Measurements from ENCODE around the gene RNF224. TPM values are rescaled to one million over a fixed set of nuclear protein-coding genes. Genes with fewer than 3 reads are reported as not detected.

Gene RNF224
- total RNA-seq, 1 donor from 2014 or later = 0.39 TPM

GRCh38 chr9:137185921-137186320 is 41.4 kb upstream of the RNF224 start:
- Mint-ChIP-seq H3K4me1 (ENCODE audit: low read depth, unreplicated experiment) (peaks cover 4% of the 10 kb centered on the region), H3K36me3 (ENCODE audit: unreplicated experiment) (no peaks in the 10 kb centered on the region), H3K9me3 (ENCODE audit: unreplicated experiment) (peaks cover 13% of the 10 kb centered on the region), H3K4me3 (ENCODE audit: unreplicated experiment) (no peak overlapping the region), H3K27me3 (ENCODE audit: unreplicated experiment) (peaks cover 4% of the 10 kb centered on the region), H3K27ac (ENCODE audit: unreplicated experiment) (no peak overlapping the region)
- TF ChIP-seq CTCF (IDR thresholded peaks at IDR 0.05; ENCODE audit: partially characterized antibody, unreplicated experiment) = no peak
- no peak for DNase-seq

DNA sequence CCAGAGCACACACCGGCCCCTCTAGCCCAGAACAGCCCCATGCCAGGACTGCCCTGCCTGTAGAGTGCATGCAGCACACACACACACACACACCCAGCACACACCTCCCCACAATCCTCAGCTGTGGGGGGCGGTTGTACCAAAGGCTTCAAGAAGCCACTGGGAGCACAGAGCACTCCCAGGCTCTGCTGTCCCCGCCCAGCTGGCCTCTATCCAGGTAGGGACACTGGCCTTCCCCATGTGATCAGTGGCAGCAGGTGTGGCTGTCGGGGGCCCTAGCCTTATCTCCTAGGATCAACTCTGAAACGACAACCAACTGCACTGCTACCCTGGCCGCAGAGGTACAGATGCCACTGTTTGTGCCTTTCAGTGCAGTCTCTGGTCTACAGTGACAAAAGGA is 40.9 kb upstream of the RNF224 start:
- peaks cover 4% of the 10 kb centered on the region for H3K27me3 Mint-ChIP-seq (ENCODE audit: unreplicated experiment)
- no peak for TF ChIP-seq CTCF (IDR thresholded peaks at IDR 0.05; ENCODE audit: partially characterized antibody, unreplicated experiment)
- peak overlapping the region; percentile 92 for H3K4me3 Mint-ChIP-seq (ENCODE audit: unreplicated experiment)
- H3K27ac Mint-ChIP-seq (ENCODE audit: unreplicated experiment) = no peak overlapping the region
- no peaks in the 10 kb centered on the region for H3K36me3 Mint-ChIP-seq (ENCODE audit: unreplicated experiment)
- peaks cover 4% of the 10 kb centered on the region for H3K4me1 Mint-ChIP-seq (ENCODE audit: low read depth, unreplicated experiment)
- H3K9me3 Mint-ChIP-seq (ENCODE audit: unreplicated experiment) = peaks cover 13% of the 10 kb centered on the region
- DNase-seq = no peak

DNA sequence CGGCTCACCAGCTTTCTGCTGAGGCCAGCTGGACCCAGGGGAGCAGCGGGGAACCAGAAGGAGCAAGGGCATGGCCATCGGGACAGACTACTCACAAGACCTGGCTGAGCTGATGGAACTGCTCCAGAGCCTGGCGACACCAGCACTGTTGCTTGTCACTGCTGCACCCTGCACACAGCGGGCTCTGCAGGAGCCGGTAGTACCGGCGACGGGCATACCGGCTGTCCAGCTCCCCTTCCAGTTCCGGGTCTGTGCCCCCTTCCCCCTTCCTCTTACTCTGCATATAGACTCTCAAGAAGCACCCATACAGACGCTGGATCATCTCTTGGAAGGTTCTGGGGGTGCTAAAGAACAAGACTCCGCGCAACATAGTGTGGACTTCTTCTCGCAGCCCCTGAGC is 39.9 kb upstream of the RNF224 start:
- Mint-ChIP-seq H3K36me3 (ENCODE audit: unreplicated experiment) (no peaks in the 10 kb centered on the region), H3K4me1 (ENCODE audit: low read depth, unreplicated experiment) (peaks cover 4% of the 10 kb centered on the region), H3K9me3 (ENCODE audit: unreplicated experiment) (peaks cover 10% of the 10 kb centered on the region), H3K27me3 (ENCODE audit: unreplicated experiment) (peaks cover 2% of the 10 kb centered on the region), H3K27ac (ENCODE audit: unreplicated experiment) (peak overlapping the region; percentile 43), H3K4me3 (ENCODE audit: unreplicated experiment) (peak overlapping the region; percentile 92)
- TF ChIP-seq CTCF (IDR thresholded peaks at IDR 0.05; ENCODE audit: partially characterized antibody, unreplicated experiment) = no peak
- DNase-seq = no peak

- no peaks in the 10 kb centered on the region for H3K36me3 Mint-ChIP-seq (ENCODE audit: unreplicated experiment)
- H3K27ac Mint-ChIP-seq (ENCODE audit: unreplicated experiment) = peak overlapping the region; percentile 12
- H3K4me3 Mint-ChIP-seq (ENCODE audit: unreplicated experiment) = peak overlapping the region; percentile 92
- H3K27me3 Mint-ChIP-seq (ENCODE audit: unreplicated experiment) = peaks cover 2% of the 10 kb centered on the region
- TF ChIP-seq CTCF (IDR thresholded peaks at IDR 0.05; ENCODE audit: partially characterized antibody, unreplicated experiment) = no peak
- no peak for DNase-seq
- H3K9me3 Mint-ChIP-seq (ENCODE audit: unreplicated experiment) = peaks cover 10% of the 10 kb centered on the region
- H3K4me1 Mint-ChIP-seq (ENCODE audit: low read depth, unreplicated experiment) = peaks cover 4% of the 10 kb centered on the region
These were observed 39.2 kb upstream of the RNF224 start for GRCh38 chr9:137188086-137188489.

DNA sequence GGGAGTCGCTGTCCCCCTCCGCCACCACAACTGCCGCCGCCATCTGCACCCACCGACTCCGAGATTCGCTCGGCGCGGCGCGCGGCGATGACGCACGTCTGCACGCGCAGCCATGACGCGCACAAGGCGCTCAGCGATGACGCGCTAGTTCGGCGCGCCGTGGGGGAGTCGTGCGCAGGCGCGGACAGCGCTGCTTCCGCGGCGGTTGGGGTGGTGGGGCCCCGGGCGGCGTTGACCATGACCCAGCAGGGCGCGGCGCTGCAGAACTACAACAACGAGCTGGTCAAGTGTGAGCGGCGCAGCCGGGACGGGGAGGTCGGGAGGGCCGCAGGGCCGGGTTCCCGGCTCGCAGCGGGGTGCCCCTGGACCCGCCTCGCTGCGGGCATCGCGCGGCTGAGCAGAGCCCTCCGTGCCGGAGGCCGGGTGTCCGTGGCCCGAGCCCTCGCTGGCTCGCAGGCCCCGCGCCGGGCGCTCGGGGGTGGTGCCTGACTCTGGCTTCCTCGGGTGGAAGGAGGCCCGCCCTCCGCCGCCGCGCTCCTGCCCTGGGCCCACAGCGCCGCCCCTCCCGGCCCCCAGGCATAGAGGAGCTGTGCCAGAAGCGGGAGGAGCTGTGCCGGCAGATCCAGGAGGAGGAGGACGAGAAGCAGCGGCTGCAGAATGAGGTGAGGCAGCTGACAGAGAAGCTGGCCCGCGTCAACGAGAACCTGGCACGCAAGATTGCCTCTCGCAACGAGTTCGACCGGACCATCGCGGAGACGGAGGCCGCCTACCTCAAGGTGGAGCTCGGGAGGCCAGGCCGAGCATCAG is 38.6 kb upstream of the RNF224 start, which contains the start of the genes ANAPC2 and SSNA1:
Gene ANAPC2, minus strand, starts transcription at position 71 of the 807 bp plus-strand sequence. Its CDS starts 28 bp downstream, at position 43.
Gene SSNA1, plus strand, starts transcription at position 187 of the 807 bp plus-strand sequence. Its CDS starts 51 bp downstream, at position 238.
- H3K36me3 Mint-ChIP-seq (ENCODE audit: unreplicated experiment) = no peaks in the 10 kb centered on the region
- peak; percentile 96 for DNase-seq
- H3K27ac Mint-ChIP-seq (ENCODE audit: unreplicated experiment) = peak within 1 kb of the TSS; percentile 85
- H3K27me3 Mint-ChIP-seq (ENCODE audit: unreplicated experiment) = peaks cover 2% of the 10 kb centered on the region
- peaks cover 4% of the 10 kb centered on the region for H3K4me1 Mint-ChIP-seq (ENCODE audit: low read depth, unreplicated experiment)
- peaks cover 10% of the 10 kb centered on the region for H3K9me3 Mint-ChIP-seq (ENCODE audit: unreplicated experiment)
- no peak for TF ChIP-seq CTCF (IDR thresholded peaks at IDR 0.05; ENCODE audit: partially characterized antibody, unreplicated experiment)
- peak within 1 kb of the TSS; percentile 96 for H3K4me3 Mint-ChIP-seq (ENCODE audit: unreplicated experiment)
